Left colon (tissue), 2 donors: Measurements from ENCODE around the gene VEGFB. TPM values are rescaled to one million over a fixed set of nuclear protein-coding genes. Genes with fewer than 3 reads are reported as not detected.

Experiments
- ATAC-seq: fragments of 200-7000 bp; cut with Tn5 transposase; one replicate; pipeline ENCODE4 v1.9.1; 2020; ENCODE audit warnings: mild to moderate bottlenecking, moderate library complexity
- DNase-seq, 2 donors: peaks; one replicate each; pipeline ENCODE4 v3.0.0-alpha.2; 2020
- intact Hi-C, 2 donors: fragments of 100-400 bp; cut with DNase I in 1 of 2; cut with micrococcal nuclease in 1 of 2; formaldehyde crosslinking; loops; one replicate each; pipeline versions ENCODE4 v1.11.2 to v1.14.0; 2022; cut with DNase I, micrococcal nuclease
- long read RNA-seq: library from polyadenylated mRNA; unstranded; transcript quantifications from one replicate; pipeline ENCODE4 v2.0.0, GENCODE V29; 2021
- total RNA-seq, 2 donors: library from RNA; stranded (reverse); fragmentation: NEBNext Ultra II Directional; extraction: Animal tissue kit (Norgen Biotek cat#: 25700); gene quantifications; one replicate each; pipeline ENCODE4 v1.2.1, GENCODE V29; 2021
- donor health status: DM: no; HTN: no; CAD: no.
- donor health status: DM: yes; HTN: yes; CAD: no.

VEGFB gene, protein sequence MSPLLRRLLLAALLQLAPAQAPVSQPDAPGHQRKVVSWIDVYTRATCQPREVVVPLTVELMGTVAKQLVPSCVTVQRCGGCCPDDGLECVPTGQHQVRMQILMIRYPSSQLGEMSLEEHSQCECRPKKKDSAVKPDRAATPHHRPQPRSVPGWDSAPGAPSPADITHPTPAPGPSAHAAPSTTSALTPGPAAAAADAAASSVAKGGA
- 10 to 100 TPM; 40.8 to 68.8 TPM for total RNA-seq
- long read RNA-seq, partial matches to known transcripts: 10 of 15 reads
- long read RNA-seq, other reads (novel, unspliced or antisense): 2 of 15 reads

GRCh38 chr11:64233913-64234586 is at the start of gene VEGFB:
VEGFB (plus strand) TSS chr11:64234584; CDS start chr11:64234834, 250 bp downstream.
- ATAC-seq (peak; percentile 43), DNase-seq (peak; percentile 79 to 81)
- intact Hi-C loops: no loop called here

GRCh38 chr11:64185175-64185692 is 49.1 kb upstream of the VEGFB start:
- intact Hi-C loops: no loop called here
- peak; percentile 54 for ATAC-seq

DNA sequence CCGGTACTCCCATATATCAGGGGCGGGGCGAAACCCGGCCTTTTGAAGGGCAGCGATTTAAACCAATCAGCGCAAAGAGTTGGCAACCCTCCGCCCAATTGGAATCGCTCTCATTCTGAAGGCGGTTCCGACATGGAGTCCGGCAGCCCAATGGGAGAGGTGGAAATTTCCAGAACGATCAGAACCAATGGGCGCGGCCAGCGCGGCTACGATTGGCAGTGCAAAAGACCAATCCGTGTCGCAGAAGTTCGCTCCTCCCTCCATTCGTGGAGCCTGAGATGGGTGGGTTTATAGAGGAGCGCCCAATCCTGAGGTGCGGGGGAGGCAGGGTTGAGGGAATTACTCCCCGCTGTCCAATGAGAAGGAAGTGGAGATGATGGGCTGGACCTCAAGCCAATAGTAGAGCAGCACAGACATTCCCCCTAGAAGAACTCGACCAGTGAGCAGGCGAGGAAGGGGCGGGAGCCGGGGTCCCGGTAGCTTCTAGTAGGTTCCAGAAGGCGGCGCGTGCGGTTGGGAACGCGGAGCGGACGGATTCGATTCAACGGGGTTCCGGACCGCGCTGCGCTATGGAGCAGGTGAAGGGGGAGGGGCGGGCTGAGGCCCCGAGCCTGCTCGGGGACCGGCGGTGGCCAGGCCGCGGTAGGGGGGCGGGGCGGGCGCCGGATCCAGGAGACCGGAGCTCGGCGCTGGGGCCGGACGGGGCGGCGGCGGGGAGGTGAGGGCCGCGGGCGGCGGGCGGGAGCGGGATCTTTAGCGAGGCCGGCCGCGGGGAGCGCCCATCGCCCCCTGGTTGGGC is 48.5 kb upstream of the VEGFB start, which contains the start of gene STIP1:
TSS of gene STIP1 (plus strand) at position 479 of the 799 bp plus-strand sequence. CDS start at position 570, 91 bp downstream.
- DNase-seq (peak; percentile 98 to 100), ATAC-seq (peak; percentile 77)
- intact Hi-C loops: no loop called here

More at GRCh38 chr11:64185175-64185692, 49.1 kb upstream of the VEGFB start:
- DNase-seq: peak; percentile 88 to 89

DNA sequence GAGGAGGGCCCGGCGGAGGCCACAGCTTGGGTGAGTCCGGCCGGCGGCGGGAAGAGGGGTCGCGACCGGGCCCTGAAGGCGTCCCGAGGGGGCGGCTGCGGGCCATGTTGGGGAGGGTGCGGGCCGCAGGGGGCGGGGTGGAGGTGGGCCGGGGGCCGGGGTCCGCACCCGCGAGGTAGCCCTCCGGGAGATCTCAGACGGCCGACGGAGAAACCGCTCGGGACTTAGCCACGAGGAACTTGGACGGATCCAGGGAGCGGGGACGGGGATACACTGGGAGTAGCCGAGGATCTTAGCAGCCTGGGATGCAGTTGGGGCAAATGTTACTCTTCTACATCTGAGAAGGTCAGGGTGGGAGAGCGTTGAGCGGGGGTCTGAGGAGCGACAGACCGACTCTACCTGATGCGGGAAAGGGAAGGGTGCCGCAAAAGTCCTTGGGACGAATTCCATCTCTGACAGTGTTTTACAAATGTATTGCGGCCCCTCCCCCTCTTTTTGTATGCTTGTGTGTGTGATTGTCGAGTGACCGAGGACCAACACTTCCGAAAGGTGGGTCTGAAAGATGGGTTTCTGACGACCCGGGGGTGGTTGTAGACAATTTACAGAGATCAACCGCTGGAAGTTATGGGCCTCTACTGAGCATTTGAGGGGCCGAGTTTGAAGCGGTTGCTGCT is 47.8 kb upstream of the VEGFB start:
- intact Hi-C loops: no loop called here
- ATAC-seq (no peak), DNase-seq (no peak)

GRCh38 chr11:64192434-64192833 is 42.0 kb upstream of the VEGFB start:
- DNase-seq: no peak
- intact Hi-C loops: no loop called here
- no peak for ATAC-seq

DNA sequence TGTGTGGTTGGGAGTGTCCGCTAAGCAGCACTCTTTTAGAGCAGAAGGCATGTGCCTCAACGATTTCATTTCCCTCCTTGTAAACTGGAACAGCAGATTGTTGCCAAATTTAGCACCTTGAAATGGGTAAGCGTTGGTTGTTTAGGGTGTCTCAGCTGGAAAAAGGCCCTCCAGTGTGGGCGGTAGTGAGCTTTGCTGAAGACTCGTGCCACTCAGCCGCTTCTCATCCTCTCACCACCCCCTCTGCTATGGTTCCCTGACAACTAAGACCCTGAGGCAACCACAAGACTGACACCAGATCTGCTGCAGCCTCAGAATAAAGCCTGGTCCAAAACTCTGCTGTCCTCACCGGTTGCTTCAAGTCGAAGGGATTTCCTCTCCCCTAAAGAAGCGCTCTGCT is 37.8 kb upstream of the VEGFB start:
- intact Hi-C loops: no loop called here
- no peak for ATAC-seq
- DNase-seq: no peak

- DNase-seq (no peak), ATAC-seq (no peak)
- intact Hi-C loops: no loop called here
These were observed 35.9 kb upstream of the VEGFB start for GRCh38 chr11:64198511-64198910.

GRCh38 chr11:64201543-64201942 is 32.8 kb upstream of the VEGFB start:
- intact Hi-C loops: loop anchor here (10.0 kb wide), 2 partner anchors 83 to 103 kb away; partner anchors contain the start of genes BAD (in 1 of the 2), CATSPERZ (in 1 of the 2), ESRRA (in 1 of the 2) and GPR137 (in 1 of the 2)
- no peak for ATAC-seq

GRCh38 chr11:64202992-64203391 is 31.4 kb upstream of the VEGFB start:
- intact Hi-C loops: loop anchor here (10.0 kb wide), 2 partner anchors 82 to 102 kb away; partner anchors contain the start of genes BAD (in 1 of the 2), CATSPERZ (in 1 of the 2), ESRRA (in 1 of the 2) and GPR137 (in 1 of the 2)
- DNase-seq (no peak), ATAC-seq (no peak)

More at GRCh38 chr11:64201543-64201942, 32.8 kb upstream of the VEGFB start:
- DNase-seq: no peak

- intact Hi-C loops: loop anchor here (10.0 kb wide), 2 partner anchors 81 to 101 kb away; partner anchors contain the start of genes BAD (in 1 of the 2), CATSPERZ (in 1 of the 2), ESRRA (in 1 of the 2) and GPR137 (in 1 of the 2)
- ATAC-seq (no peak), DNase-seq (no peak)
These were observed 30.8 kb upstream of the VEGFB start for GRCh38 chr11:64203421-64204079.

DNA sequence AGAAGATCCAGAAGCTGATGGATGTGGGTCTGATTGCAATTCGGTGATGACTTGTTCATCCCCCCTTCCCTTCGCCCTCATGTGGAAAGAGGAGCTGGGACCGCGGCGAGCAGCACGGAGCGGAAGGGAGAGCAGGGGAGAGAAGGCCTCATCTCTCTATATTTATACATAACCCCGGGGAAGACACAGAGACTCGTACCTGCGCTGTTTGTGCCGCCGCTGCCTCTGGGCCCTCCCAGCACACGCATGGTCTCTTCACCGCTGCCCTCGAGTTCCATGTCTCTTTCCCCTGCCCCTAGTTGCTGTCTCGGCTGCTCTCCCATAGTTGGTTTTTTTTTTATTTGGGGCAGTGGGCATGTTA is 30.3 kb upstream of the VEGFB start:
- ATAC-seq: no peak
- intact Hi-C loops: loop anchor here (10.0 kb wide), 2 partner anchors 81 to 101 kb away; partner anchors contain the start of genes BAD (in 1 of the 2), CATSPERZ (in 1 of the 2), ESRRA (in 1 of the 2) and GPR137 (in 1 of the 2)
- no peak for DNase-seq

DNA sequence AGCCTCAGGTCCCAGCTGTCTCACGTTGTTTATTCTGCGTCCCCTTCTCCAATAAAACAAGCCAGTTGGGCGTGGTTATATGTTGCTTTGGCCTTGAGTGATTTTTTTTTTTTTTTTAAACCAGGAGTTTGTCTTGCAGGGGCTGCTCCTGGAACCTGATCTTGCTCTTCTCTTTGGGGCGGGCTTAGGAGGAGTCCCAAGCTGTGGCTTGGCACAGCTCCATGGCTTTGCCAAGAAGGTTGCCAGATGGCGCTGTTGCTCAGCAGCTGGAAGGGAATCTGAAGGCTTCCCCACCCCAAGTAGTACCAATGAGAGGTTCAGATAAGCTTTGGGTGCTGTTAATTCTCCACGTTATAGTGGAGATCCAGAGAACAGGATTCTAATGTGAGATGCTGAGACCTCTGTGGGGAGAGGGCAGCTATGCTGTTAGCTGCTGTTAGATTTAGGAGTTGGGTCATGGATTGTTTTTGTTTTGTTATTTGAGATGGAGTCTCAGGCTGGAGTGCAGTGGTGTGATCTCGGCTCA is 29.9 kb upstream of the VEGFB start:
- intact Hi-C loops: loop anchor here (10.0 kb wide), 2 partner anchors 80 to 100 kb away; partner anchors contain the start of genes BAD (in 1 of the 2), CATSPERZ (in 1 of the 2), ESRRA (in 1 of the 2) and GPR137 (in 1 of the 2)
- ATAC-seq: peak; percentile 73

DNA sequence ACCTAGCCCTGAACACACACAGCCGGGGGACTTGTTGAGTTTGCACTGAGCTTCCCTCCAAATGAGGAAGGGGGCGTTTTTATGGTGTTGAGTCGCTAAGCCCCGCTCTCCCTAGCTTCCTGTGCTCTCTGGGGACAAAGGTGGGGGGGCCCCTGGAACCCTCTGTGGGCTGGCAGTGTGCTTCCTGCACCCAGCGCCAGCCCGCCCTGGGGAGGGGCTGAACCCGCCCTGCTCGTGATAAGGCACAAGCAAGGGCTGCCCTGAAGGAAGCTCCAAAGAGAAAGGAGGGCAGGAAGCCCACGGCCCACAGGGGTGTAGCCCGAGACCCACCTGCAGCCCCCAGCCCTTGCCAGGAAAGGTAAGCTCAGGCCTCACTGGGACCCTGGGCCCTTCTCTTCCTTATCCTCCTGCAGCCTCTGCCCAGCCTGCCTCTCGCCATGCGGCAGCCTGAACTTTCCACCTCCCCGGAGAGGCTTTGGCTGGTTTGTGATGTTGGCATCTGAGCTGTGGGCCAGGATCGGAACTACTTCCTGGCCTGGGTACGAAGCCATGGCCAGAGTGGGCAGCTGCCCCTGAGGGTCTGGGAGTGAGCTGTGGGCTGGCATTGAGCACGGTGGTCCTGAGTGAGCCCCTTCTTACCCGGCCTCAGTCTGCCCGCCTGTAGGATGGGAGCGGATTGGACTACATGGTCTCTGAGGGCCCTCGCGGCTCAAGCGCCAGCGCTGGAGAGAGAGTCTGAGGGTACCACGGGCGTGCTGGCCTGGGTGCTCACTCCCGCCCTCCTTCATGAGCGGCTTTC is 27.7 kb upstream of the VEGFB start, which contains the start of gene FERMT3:
TSS of gene FERMT3 (plus strand) at position 265 of the 799 bp plus-strand sequence. CDS start 644 bp downstream, outside the sequence.
- intact Hi-C loops: loop anchor here (10.0 kb wide), 2 partner anchors 78 to 98 kb away; partner anchors contain the start of genes BAD (in 1 of the 2), CATSPERZ (in 1 of the 2), ESRRA (in 1 of the 2) and GPR137 (in 1 of the 2)
- DNase-seq: peak; percentile 92
- peak; percentile 86 for ATAC-seq

More for the DNA sequence above, 29.9 kb upstream of the VEGFB start:
- DNase-seq: peak; percentile 87 to 94

GRCh38 chr11:64207256-64208085 is 26.9 kb upstream of the VEGFB start:
- ATAC-seq (no peak), DNase-seq (peak; percentile 75 to 76)
- intact Hi-C loops: loop anchor here (10.0 kb wide), 2 partner anchors 77 to 97 kb away; partner anchors contain the start of genes BAD (in 1 of the 2), CATSPERZ (in 1 of the 2), ESRRA (in 1 of the 2) and GPR137 (in 1 of the 2)
